ENCODE results near the gene VIM.

- TF ChIP-seq GATA2 (IDR thresholded peaks at IDR 0.05; ENCODE audit: low read depth, low read length): no peak
- TF ChIP-seq GATA3 (IDR thresholded peaks at IDR 0.05; ENCODE audit: low read depth, low read length): no peak
Observed at GRCh38 chr10:17212802-17213221, 15.2 kb upstream of the VIM start.
